GM13977 (cell line): Measurements from ENCODE around the gene NLRC3.

Experiments used
- DNase-seq: peaks from one replicate; pipeline ENCODE4 v3.0.0; 2012; ENCODE audit warnings: low spot score
- in situ Hi-C: fragments of 300-500 bp; cut with MboI; formaldehyde crosslinking; loops from one replicate; pipeline ENCODE4 v1.12.0; 2022; ENCODE audit warnings: low sequenced_read_pairs, low pct_unique_long_range_greater_than_20kb, mixed read lengths, inconsistent platforms; ENCODE audit not compliant: unreplicated experiment
- TF ChIP-seq, protein P1 (sequence below): IDR thresholded peaks from 2 replicates; pipeline ENCODE4 v1.5.1; 2012; ENCODE audit warnings: mild to moderate bottlenecking, control low read depth; ENCODE audit not compliant: insufficient read depth; ENCODE audit errors: extremely low read depth, missing control alignments

The NLRC3 gene

DNA sequence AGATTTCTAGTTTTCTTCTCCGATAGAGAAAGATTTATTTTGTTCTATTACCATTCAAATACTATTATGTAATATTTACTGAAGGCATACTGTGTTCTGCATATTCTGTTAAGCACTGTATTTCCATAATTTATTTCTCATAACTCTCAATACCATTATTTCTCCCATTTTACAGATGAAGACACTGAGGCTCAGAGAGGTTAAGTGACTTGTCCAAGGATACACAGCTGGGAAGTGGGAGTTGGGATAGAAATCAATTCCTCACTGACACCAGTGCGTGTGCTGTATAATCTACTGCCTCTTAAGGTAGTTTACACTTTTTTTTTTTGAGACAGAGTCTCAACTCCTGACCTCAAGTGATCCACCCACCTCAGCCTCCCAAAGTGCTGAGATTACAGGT is 7.4 kb downstream of the NLRC3 start:
- TF ChIP-seq, protein P1, sequence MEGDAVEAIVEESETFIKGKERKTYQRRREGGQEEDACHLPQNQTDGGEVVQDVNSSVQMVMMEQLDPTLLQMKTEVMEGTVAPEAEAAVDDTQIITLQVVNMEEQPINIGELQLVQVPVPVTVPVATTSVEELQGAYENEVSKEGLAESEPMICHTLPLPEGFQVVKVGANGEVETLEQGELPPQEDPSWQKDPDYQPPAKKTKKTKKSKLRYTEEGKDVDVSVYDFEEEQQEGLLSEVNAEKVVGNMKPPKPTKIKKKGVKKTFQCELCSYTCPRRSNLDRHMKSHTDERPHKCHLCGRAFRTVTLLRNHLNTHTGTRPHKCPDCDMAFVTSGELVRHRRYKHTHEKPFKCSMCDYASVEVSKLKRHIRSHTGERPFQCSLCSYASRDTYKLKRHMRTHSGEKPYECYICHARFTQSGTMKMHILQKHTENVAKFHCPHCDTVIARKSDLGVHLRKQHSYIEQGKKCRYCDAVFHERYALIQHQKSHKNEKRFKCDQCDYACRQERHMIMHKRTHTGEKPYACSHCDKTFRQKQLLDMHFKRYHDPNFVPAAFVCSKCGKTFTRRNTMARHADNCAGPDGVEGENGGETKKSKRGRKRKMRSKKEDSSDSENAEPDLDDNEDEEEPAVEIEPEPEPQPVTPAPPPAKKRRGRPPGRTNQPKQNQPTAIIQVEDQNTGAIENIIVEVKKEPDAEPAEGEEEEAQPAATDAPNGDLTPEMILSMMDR = no peak
- DNase-seq = no peak
- in situ Hi-C loops = no loop called here

DNA sequence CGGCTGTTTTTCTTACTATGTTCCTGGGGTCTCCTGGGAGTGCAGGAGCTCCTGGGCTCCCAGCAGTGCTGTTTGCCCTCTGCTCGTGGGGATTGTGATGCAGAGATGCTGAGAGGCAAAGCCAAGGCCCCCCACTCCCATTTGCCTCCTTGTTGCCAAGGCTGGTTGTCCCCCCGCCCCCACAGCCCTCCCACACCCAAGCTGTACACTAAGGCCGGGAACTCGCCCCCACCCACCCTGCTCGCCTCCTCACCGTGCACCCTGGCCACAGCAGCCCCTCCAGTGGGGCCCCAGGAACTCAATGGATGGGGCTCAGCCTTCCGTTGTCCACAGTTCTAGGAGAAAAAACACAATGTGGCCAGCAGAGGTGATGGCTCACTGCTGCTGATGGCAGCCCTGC is 10.2 kb downstream of the NLRC3 start:
- TF ChIP-seq, protein P1 = no peak
- in situ Hi-C loops = no loop called here

DNA sequence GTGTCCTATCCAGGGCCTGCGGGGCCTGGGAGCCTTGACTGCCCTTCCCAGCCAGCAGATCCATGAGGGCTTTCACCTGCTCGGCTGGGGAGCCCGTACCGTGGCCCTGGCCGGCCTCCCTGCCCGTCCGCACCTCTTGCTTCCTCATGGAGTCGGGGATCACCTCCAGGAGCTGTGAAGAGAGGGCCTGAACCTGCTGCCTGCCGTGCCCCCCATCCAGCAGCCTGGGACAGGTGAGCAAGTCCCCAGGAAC is 12.4 kb downstream of the NLRC3 start:
- in situ Hi-C loops = no loop called here
- TF ChIP-seq, protein P1 = no peak
- DNase-seq = no peak

More for the DNA sequence above, 10.2 kb downstream of the NLRC3 start:
- no peak for DNase-seq

DNA sequence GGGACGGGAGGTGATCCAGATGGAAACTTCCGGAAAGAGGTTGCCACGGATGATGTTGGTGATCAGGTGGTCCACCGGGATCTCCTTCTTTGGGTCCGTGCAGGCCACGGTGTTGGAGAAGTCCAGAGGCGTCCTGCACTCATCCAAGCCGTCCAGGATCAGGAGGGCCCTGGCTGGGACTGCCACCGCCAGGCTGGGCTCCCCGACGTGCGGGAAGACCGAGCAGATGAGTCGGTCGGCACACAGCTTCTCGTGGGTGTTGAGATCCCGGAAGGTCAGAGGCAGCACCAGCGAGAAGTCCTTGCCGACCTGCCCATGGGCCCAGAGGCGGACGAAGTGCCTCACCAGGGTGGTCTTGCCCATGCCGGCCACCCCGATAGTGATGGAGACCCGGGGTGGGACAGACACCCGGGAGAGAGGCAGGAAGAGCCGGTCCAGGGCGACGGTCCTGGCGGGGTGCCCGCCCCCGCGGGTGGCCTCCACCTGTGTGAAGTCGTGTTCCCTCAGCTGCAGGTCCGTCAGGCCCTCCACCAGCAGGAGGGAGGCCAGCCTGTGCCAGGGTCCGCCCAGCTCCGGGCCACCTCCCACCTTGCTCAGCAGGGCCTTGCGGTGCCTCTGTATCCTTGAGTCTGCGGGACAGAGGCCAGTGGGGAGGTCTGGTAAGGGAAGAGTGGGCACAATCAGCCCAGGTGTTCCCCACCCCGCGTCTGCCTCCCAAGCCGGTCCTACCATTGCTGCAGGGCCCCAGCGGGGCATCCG is 12.9 kb downstream of the NLRC3 start:
- DNase-seq = no peak
- in situ Hi-C loops = no loop called here
- TF ChIP-seq, protein P1 = no peak

DNA sequence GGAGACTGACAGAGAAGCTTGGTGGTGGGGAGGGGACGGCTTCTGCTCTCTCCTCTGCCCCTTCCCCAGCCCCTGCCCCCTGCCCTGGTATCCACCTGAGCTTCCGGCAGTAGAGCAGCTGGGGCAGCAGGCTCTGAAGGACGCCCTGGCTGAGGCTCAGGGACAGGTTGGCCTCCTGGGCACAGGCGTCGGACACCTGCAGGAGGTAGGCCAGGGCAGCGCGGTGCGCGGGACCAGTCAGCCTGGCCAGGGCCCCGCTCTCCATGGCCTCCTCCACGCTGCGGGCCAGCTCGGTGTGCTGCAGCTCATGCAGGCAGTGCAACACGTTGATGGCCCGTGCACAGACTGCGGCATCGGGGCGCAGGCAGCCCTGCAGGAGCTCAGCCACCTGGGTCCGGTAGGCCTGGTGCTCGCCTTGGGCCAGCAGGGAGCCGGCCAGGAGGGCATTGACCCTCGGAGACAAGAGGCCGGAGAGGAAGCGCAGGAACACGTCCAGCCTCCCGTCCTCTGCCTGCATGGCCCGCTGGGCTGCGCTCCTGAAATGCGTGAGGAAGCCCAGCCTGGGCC is 14.2 kb downstream of the NLRC3 start:
- TF ChIP-seq, protein P1 = no peak
- in situ Hi-C loops = no loop called here
- DNase-seq = no peak

DNA sequence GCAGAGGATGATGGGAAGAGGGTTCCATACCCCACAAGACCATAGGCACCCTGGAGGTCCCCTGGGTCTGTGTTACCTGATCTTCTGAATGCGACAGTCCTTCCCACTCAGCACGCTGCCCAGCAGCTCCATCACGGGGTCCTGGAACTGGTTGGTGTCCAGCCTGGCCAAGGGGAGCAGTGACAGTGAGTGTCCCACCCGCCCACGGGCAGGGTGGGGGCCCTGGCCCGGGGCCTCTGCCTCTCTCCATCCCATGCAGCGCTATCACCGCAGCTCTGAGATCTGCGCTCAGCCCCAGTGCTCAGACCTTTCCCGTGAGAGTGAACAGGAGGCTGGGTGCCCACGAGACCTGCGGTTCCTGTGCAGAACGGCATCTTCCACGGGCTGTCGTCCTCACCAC is 15.6 kb downstream of the NLRC3 start:
- TF ChIP-seq, protein P1 = no peak
- in situ Hi-C loops = no loop called here
- DNase-seq = no peak
